MCF 10A (cell line): ENCODE results near the gene SH3TC2. TPM values are rescaled to one million over a fixed set of nuclear protein-coding genes. Genes with fewer than 3 reads are reported as not detected.

Experiments
- BruUV-seq: library from RNA; stranded (reverse); fragments of 400-500 nt; replicated peaks from 2 replicates; lab custom pipeline; 2021; lab: Mats Ljungman, UMichigan
- CTCF ChIA-PET: fragments of 300-600 bp; sonication (Branson Sonifier 250); formaldehyde crosslinking; extraction: SDS; loops from one replicate; lab custom pipeline; 2021; ENCODE audit warnings: antibody characterized with exemption, inconsistent platforms; lab: Yijun Ruan, JAX
- POLR2A ChIA-PET: fragments of 300-600, 350-650 bp; sonication (Branson Sonifier 250); formaldehyde crosslinking; extraction: SDS; loops from one replicate; lab custom pipeline; 2020; ENCODE audit warnings: antibody characterized with exemption, inconsistent platforms; lab: Yijun Ruan, JAX
- DNase-seq: peaks from one replicate; pipeline ENCODE4 v3.0.0-alpha.2; 2018; ENCODE audit not compliant: unreplicated experiment
- H3K27ac Mint-ChIP-seq: one replicate; pipeline ENCODE4 v1.8.0; 2022; ENCODE audit warnings: mild to moderate bottlenecking, low read depth, mixed read lengths; ENCODE audit not compliant: unreplicated experiment
- H3K27me3 Mint-ChIP-seq: one replicate; pipeline ENCODE4 v1.8.0; 2022; ENCODE audit warnings: mixed read lengths; ENCODE audit not compliant: insufficient read depth, unreplicated experiment
- H3K36me3 Mint-ChIP-seq: one replicate; pipeline ENCODE4 v1.8.0; 2022; ENCODE audit warnings: mild to moderate bottlenecking, moderate library complexity, mixed read lengths; ENCODE audit not compliant: insufficient read depth, unreplicated experiment
- H3K4me1 Mint-ChIP-seq: one replicate; pipeline ENCODE4 v1.8.0; 2022; ENCODE audit warnings: mixed read lengths; ENCODE audit not compliant: insufficient read depth, unreplicated experiment
- H3K4me3 Mint-ChIP-seq: one replicate; pipeline ENCODE4 v1.8.0; 2022; ENCODE audit warnings: mild to moderate bottlenecking, moderate library complexity, mixed read lengths; ENCODE audit not compliant: unreplicated experiment
- H3K9me3 Mint-ChIP-seq: one replicate; pipeline ENCODE4 v1.8.0; 2022; ENCODE audit warnings: mixed read lengths; ENCODE audit not compliant: unreplicated experiment
- intact Hi-C: fragments of 100-400 bp; cut with micrococcal nuclease; formaldehyde crosslinking; loops from 2 replicates; pipeline ENCODE4 v1.14.1; 2022
- total RNA-seq: library from RNA; stranded (reverse); gene quantifications from 2 replicates; pipeline ENCODE4 v1.2.3, GENCODE V29; 2022
- TF ChIP-seq, protein P1 (sequence below): fragments of 200-600 bp; IDR thresholded peaks from one replicate; pipeline ENCODE4 v1.8.0; 2022; ENCODE audit warnings: antibody characterized with exemption, mild to moderate bottlenecking; ENCODE audit not compliant: unreplicated experiment

SH3TC2 gene
- total RNA-seq, 1 experiment from 2014 or later, result 6.2 TPM

- ChIA-PET CTCF (interaction anchor here (0.6 to 38.9 kb wide), 12 partner anchors 2 to 614 kb away, joined by 3 to 1118 read pairs (median 11); no protein-coding TSS in a partner anchor), POLR2A (interaction anchor here (1.0 to 28.1 kb wide), 8 partner anchors 9 to 215 kb away, joined by 3 to 1127 read pairs (median 14); partner anchors contain the start of gene ADRB2)
- TF ChIP-seq, protein P1, sequence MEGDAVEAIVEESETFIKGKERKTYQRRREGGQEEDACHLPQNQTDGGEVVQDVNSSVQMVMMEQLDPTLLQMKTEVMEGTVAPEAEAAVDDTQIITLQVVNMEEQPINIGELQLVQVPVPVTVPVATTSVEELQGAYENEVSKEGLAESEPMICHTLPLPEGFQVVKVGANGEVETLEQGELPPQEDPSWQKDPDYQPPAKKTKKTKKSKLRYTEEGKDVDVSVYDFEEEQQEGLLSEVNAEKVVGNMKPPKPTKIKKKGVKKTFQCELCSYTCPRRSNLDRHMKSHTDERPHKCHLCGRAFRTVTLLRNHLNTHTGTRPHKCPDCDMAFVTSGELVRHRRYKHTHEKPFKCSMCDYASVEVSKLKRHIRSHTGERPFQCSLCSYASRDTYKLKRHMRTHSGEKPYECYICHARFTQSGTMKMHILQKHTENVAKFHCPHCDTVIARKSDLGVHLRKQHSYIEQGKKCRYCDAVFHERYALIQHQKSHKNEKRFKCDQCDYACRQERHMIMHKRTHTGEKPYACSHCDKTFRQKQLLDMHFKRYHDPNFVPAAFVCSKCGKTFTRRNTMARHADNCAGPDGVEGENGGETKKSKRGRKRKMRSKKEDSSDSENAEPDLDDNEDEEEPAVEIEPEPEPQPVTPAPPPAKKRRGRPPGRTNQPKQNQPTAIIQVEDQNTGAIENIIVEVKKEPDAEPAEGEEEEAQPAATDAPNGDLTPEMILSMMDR, result no peak
- Mint-ChIP-seq H3K9me3 (no peaks in the 10 kb centered on the region), H3K4me3 (no peak overlapping the region), H3K27me3 (no peaks in the 10 kb centered on the region), H3K27ac (no peak overlapping the region), H3K36me3 (peaks cover 5% of the 10 kb centered on the region), H3K4me1 (peaks cover 42% of the 10 kb centered on the region)
- no peak for DNase-seq
- BruUV-seq, result no TSS peak
- intact Hi-C loops, result no loop called here
These were observed 71.3 kb downstream of the SH3TC2 start for GRCh38 chr5:148991566-148991965.

- intact Hi-C loops, result no loop called here
- BruUV-seq, result no TSS peak
- H3K36me3 Mint-ChIP-seq, result peaks cover 5% of the 10 kb centered on the region
- no peak overlapping the region for H3K4me3 Mint-ChIP-seq
- peaks cover 40% of the 10 kb centered on the region for H3K4me1 Mint-ChIP-seq
- H3K9me3 Mint-ChIP-seq, result no peaks in the 10 kb centered on the region
- no peak for DNase-seq
- TF ChIP-seq, protein P1, result no peak
- H3K27ac Mint-ChIP-seq, result no peak overlapping the region
- CTCF ChIA-PET, result interaction anchor here (1.0 to 38.9 kb wide), 12 partner anchors 3 to 253 kb away, joined by 3 to 1118 read pairs (median 14); no protein-coding TSS in a partner anchor
- H3K27me3 Mint-ChIP-seq, result no peaks in the 10 kb centered on the region
- POLR2A ChIA-PET, result interaction anchor here (1.1 to 28.1 kb wide), 7 partner anchors 10 to 256 kb away, joined by 3 to 1127 read pairs (median 20); partner anchors contain the start of gene ADRB2
These were observed 72.0 kb downstream of the SH3TC2 start for GRCh38 chr5:148990817-148991216.

- intact Hi-C loops, result no loop called here
- no peaks in the 10 kb centered on the region for H3K9me3 Mint-ChIP-seq
- no peak overlapping the region for H3K27ac Mint-ChIP-seq
- no TSS peak for BruUV-seq
- DNase-seq, result no peak
- peaks cover 45% of the 10 kb centered on the region for H3K4me1 Mint-ChIP-seq
- H3K36me3 Mint-ChIP-seq, result peaks cover 5% of the 10 kb centered on the region
- TF ChIP-seq, protein P1, result no peak
- CTCF ChIA-PET, result interaction anchor here (1.2 to 38.9 kb wide), 8 partner anchors 4 to 252 kb away, joined by 3 to 1118 read pairs (median 35); no protein-coding TSS in a partner anchor
- no peak overlapping the region for H3K4me3 Mint-ChIP-seq
- POLR2A ChIA-PET, result interaction anchor here (0.5 to 28.1 kb wide), 9 partner anchors 11 to 182 kb away, joined by 3 to 1127 read pairs (median 7); partner anchors contain the start of gene ADRB2
- H3K27me3 Mint-ChIP-seq, result no peaks in the 10 kb centered on the region
These were observed 73.3 kb downstream of the SH3TC2 start for GRCh38 chr5:148989567-148989966.

GRCh38 chr5:148988328-148988727 lies 74.5 kb downstream of the SH3TC2 start:
- peaks cover 57% of the 10 kb centered on the region for H3K4me1 Mint-ChIP-seq
- ChIA-PET POLR2A (interaction anchor here (1.5 to 28.1 kb wide), 6 partner anchors 8 to 253 kb away, joined by 3 to 1127 read pairs (median 151); partner anchors contain the start of gene ADRB2), CTCF (interaction anchor here (0.6 to 38.9 kb wide), 13 partner anchors 5 to 607 kb away, joined by 3 to 1118 read pairs (median 8); no protein-coding TSS in a partner anchor)
- peak overlapping the region; percentile 95 for H3K27ac Mint-ChIP-seq
- no peaks in the 10 kb centered on the region for H3K27me3 Mint-ChIP-seq
- no peak overlapping the region for H3K4me3 Mint-ChIP-seq
- H3K9me3 Mint-ChIP-seq, result no peaks in the 10 kb centered on the region
- intact Hi-C loops, result no loop called here
- BruUV-seq, result no TSS peak
- TF ChIP-seq, protein P1, result no peak
- peaks cover 5% of the 10 kb centered on the region for H3K36me3 Mint-ChIP-seq
- DNase-seq, result no peak
